Gastroesophageal sphincter (tissue), 3 donors: ENCODE data around the gene TTC7B.

Source experiments
- EP300 ChIP-seq: sonication (generic); formaldehyde crosslinking; IDR thresholded peaks from one replicate; pipeline ENCODE4 v1.6.1; 2017; ENCODE audit warnings: antibody characterized with exemption, mild to moderate bottlenecking
- POLR2A ChIP-seq, 2 donors: fragments of 450-650 bp; IDR thresholded peaks; one replicate each; pipeline ENCODE4 v1.6.1; 2017; ENCODE audit warnings: antibody characterized with exemption in 2 of 2, mild to moderate bottlenecking in 2 of 2, moderate library complexity in 1 of 2
- POLR2AphosphoS5 ChIP-seq: sonication (generic); formaldehyde crosslinking; IDR thresholded peaks from one replicate; pipeline ENCODE4 v1.6.1; 2017; ENCODE audit warnings: antibody characterized with exemption
- TF ChIP-seq, protein P1 (sequence below), 4 experiments: fragments of 200-600 bp in 2 of 4; fragments of 450-650 bp in 2 of 4; sonication (generic) in 1 of 4; IDR thresholded peaks; one replicate each; pipeline ENCODE4 v1.5.1; 2017 to 2019; ENCODE audit warnings: antibody characterized with exemption in 4 of 4, mild to moderate bottlenecking in 2 of 4, moderate library complexity in 2 of 4

DNA sequence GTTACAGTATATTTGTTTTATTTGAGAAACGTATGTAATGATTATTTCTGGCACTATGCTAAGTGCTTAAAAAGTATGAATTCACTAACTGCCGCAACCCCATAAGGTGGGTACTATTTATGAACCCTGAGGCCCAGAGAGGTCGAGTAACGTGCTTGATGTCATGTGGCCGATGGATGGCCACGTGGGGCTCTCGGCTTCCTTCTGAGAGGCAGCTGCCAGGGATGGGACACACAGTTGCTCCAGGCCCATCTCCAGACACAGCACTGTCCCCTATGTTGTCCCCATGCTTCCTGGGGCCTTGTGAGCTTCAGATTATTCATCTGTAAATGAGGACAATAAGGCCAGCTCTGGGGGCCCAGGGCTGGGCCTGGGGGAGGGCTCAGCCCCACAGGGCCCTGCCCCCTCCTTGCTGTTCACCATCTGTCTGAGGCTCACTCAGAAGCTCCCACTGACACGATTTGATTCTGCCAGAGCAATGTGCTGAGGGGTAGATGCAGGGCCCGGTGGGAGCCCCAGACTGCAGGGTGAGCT lies 304.4 kb downstream of the TTC7B start:
- TF ChIP-seq, protein P1, sequence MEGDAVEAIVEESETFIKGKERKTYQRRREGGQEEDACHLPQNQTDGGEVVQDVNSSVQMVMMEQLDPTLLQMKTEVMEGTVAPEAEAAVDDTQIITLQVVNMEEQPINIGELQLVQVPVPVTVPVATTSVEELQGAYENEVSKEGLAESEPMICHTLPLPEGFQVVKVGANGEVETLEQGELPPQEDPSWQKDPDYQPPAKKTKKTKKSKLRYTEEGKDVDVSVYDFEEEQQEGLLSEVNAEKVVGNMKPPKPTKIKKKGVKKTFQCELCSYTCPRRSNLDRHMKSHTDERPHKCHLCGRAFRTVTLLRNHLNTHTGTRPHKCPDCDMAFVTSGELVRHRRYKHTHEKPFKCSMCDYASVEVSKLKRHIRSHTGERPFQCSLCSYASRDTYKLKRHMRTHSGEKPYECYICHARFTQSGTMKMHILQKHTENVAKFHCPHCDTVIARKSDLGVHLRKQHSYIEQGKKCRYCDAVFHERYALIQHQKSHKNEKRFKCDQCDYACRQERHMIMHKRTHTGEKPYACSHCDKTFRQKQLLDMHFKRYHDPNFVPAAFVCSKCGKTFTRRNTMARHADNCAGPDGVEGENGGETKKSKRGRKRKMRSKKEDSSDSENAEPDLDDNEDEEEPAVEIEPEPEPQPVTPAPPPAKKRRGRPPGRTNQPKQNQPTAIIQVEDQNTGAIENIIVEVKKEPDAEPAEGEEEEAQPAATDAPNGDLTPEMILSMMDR (IDR thresholded peaks at IDR 0.05), result no peak
- TF ChIP-seq POLR2AphosphoS5 (no peak), EP300 (no peak), POLR2A (IDR thresholded peaks at IDR 0.05) (no peak)
